Fibroblast of mammary gland (primary cell): ENCODE data around the gene EME1.
A peak's percentile ranks its signal among the peaks of the same experiment; 100 is the strongest.

Source experiments
- DNase-seq: peaks from one replicate; pipeline ENCODE4 v3.0.0-alpha.2; 2010; ENCODE audit warnings: low read depth
- H3K4me3 ChIP-seq: 2 replicates; pipeline ENCODE4 v1.5.1; 2011; ENCODE audit warnings: low read depth, mild to moderate bottlenecking, low read length, moderate library complexity; ENCODE audit not compliant: control insufficient read depth
- CTCF ChIP-seq: conservative IDR thresholded peaks from 2 replicates; pipeline ENCODE4 v1.5.1; 2011; ENCODE audit warnings: low read depth, low read length, inconsistent platforms; ENCODE audit not compliant: control insufficient read depth, insufficient read depth

EME1 gene

DNA sequence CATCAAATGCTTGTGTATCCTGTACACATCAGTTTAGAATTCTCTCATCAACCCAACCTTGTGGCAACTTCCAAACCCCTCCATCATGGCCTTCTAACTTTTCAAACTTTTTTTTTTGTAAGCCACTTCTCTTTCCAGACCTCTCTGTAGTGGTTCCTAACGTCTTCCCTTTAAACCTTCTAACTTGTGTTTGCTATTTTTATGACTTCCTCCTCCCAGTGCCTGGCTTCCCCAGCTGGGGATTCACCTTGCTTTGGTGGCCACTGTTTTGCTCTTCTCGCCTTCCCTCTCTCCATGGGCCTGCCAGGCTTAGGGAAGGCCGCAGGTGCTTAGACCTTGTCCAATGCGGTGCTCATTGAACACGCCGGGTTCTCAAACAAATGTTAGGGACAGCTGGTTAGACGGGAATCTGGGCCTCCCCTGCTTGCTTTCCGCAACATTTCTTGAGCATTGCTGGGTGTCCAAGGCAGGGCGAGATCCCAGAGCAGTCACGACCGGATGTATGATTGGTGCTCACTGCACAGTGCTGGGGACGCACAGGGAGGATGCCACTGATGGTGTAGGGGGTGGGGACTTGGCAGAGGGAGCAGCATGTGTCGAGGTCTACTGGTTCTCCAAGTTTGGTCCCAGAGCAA lies 28.2 kb upstream of the EME1 start:
- no peak for TF ChIP-seq CTCF
- no peak for DNase-seq
- H3K4me3 ChIP-seq = no peak overlapping the region

DNA sequence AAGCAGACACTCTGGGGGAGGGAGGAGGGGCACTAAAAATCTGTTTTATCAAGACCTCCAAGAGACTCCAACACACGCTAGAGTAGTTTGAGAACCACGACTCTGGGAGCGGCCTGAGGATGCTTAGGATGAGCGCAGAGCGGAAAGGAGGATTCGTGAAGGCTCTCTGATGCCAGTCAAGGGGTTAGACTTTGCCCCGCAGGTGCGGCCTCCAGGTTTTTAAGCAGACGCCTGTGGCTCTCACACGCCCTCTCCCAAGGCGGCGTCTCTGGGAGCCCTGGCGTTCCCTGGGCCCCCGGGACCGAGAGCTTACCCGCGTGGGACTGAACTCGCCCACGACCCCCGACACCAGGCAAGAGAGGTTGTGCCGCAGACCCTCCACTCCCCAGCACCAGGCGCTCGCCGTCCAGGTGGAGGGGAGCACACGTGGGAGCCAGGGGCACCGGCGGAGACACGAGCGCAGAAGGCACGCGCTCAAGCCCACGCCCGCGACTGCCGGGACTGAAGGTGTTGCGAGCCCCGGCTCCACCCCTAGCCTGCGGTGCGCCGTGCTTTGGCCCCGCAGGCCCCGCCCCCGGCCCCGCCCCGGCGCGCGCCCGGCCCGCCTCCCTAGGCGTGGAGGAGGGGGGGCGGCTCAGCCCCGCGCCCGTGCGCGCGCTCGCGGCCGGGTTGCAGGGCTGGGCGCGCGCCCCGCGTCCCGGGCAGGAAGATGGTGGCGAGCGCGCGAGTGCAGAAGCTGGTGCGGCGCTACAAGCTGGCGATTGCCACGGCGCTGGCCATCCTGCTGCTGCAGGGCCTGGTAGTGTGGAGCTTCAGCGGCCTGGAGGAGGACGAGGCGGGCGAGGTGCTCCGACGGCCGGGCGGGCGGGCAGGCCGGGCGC lies 27.4 kb upstream of the EME1 start, which contains the start of gene XYLT2:
TSS of gene XYLT2 (plus strand) at position 695 of the 881 bp plus-strand sequence. CDS start at position 710, 15 bp downstream.
- no peak for TF ChIP-seq CTCF
- peak within 1 kb of the TSS; percentile 81 for H3K4me3 ChIP-seq
- DNase-seq = peak; percentile 72

- DNase-seq = no peak
- no peak for TF ChIP-seq CTCF
- peak overlapping the region; percentile 81 for H3K4me3 ChIP-seq
Observed at GRCh38 chr17:50346313-50347116, 26.5 kb upstream of the EME1 start.

DNA sequence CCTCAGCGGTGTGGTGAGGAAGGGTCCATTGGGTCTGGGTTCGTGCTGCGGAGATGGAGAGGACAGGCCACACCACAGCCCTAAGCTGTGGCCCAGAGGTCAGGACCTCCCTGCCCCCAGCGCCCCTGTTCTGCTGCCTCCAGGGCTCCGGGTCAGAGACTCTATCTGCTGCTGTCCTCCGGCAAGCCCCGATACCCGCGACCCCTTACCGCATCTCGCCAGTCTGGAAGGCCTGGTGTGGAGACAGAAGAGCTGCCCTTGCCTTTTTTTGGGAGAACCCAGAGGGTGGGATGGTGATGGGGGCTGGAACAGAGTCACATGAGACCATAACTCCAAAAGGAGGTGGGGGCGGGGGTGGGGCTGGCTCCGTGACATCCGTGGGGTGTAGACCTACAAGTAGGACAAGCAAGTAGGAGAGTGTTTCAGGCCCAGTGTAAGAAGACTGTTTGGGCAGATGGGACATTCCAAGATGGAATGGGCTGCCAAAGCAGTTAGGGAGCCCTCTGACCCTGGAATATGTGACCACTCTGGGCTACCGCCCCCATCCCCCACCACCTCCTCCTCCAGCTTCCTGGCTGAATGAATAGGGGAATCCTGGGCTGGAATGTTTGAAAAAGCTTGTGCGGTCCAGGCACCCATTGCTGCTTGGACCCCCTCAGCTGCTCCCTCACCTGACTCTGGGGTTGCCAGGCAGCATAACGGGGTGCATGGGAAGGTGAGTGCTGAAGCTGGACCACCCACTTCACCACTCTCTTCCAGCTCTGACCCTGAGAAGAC lies 25.7 kb upstream of the EME1 start:
- DNase-seq = no peak
- peak overlapping the region; percentile 81 for H3K4me3 ChIP-seq
- no peak for TF ChIP-seq CTCF

DNA sequence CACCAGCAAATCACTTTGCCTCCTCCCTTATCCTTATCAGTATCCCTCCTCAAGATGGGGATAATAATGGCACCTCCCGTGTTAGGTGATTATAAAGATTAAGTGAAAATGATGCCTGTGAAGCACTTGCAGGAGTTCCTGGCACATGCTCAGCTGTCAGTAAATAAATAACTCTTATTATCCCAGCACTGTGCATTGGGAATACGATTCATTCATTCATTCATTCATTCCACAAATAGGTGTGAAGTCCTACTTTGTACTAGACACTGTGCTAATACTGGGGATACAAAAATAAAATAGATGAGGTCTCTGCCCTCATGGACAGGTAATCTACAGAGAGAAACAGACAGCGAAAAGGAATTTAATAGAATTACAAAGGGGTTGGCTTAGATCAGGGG lies 25.1 kb upstream of the EME1 start:
- no peak for TF ChIP-seq CTCF
- no peak for DNase-seq
- H3K4me3 ChIP-seq = peak overlapping the region; percentile 81

GRCh38 chr17:50348522-50349242 lies 24.3 kb upstream of the EME1 start:
- no peak overlapping the region for H3K4me3 ChIP-seq

More at GRCh38 chr17:50348522-50349242, 24.3 kb upstream of the EME1 start:
- TF ChIP-seq CTCF = no peak
- peak; percentile 44 for DNase-seq
